ENCODE data around the gene CCDC183.

- TF ChIP-seq CTCF (IDR thresholded peaks at IDR 0.05) (no peak), POLR2AphosphoS5 (IDR thresholded peaks at IDR 0.05) (no peak)
Measured at GRCh38 chr9:136748666-136749611, 47.2 kb upstream of the CCDC183 start.

All from suprapubic skin (tissue), 3 donors.